ENCODE data around the gene AGRN.

DNA sequence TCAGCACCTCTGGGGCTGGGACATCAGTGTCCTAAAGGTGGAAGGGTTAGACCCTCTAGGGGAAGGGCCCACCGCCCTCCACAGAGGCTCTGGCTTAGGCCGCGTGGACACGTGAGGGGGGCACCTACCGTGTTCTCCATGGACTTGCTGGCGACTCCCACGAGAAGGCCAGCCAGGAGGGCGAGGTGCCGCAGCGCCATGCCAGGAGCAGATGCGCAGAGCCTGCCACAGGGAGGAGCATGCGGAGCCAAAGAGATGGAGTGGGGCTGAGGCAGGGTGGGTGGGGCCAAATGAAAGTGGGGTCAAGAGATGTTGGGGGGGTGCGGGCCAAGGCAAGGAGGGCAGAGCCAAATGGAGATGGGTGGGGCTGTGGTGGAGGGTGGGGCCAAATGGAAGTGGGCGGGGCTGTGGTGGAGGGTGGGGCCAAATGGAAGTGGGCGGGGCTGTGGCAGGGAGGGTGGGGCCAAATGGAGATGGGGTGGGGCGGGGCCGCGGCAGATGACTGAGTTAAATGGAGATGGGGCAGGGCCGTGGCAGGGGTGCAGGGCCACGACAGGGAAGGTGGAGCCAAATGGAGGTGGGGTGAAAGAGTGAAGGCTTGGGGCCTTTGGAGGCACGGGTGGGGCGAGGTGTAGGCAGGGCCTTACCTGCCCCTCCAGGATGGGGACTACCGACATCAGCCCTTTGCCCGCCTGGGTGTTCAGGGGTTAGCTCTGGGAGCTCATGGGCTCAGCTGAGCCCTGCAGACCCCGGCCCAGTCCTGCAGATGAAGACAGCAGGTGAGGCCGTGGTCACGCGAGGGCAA, 71.6 kb downstream of the AGRN start:
- TF ChIP-seq SP1 (IDR thresholded peaks at IDR 0.05) (no peak), FOXK2 (IDR thresholded peaks at IDR 0.05) (no peak), PKNOX1 (IDR thresholded peaks at IDR 0.05) (no peak), SUZ12 (IDR thresholded peaks at IDR 0.05) (no peak), FOXM1 (IDR thresholded peaks at IDR 0.05; ENCODE audit: borderline replicate concordance) (no peak), BHLHE40 (IDR thresholded peaks at IDR 0.05; ENCODE audit: borderline replicate concordance) (no peak), HDGF (IDR thresholded peaks at IDR 0.05; ENCODE audit: borderline replicate concordance) (no peak), ARNT (IDR thresholded peaks at IDR 0.05) (no peak), ZNF384 (IDR thresholded peaks at IDR 0.05) (no peak), ELF4 (IDR thresholded peaks at IDR 0.05) (no peak), CTBP1 (IDR thresholded peaks at IDR 0.05; ENCODE audit: borderline replicate concordance) (no peak), NFRKB (IDR thresholded peaks at IDR 0.05) (no peak)
